Measurements from ENCODE around the gene MYADML2. TPM values are rescaled to one million over a fixed set of nuclear protein-coding genes. Genes with fewer than 3 reads are reported as not detected.

The MYADML2 gene
- total and polyA plus RNA-seq, 10 donors: not detected

GRCh38 chr17:81931557-81932332 lies 15.3 kb downstream of the MYADML2 start:
- no peaks in the 10 kb centered on the region for H3K9me3 ChIP-seq
- H3K27ac ChIP-seq: no peak overlapping the region
- no peak overlapping the region for H3K4me3 ChIP-seq
- TF ChIP-seq POLR2AphosphoS5 (IDR thresholded peaks at IDR 0.05): no peak
- no peak for TF ChIP-seq POLR2A (IDR thresholded peaks at IDR 0.05)
- TF ChIP-seq CTCF (IDR thresholded peaks at IDR 0.05 in 8 of 11, conservative IDR thresholded peaks at IDR 0.05 in 3 of 11): no peak
- peaks cover 2 to 27% (median 18%) of the 10 kb centered on the region in 6 donors for H3K4me1 ChIP-seq
- intact Hi-C loops (cut with DNase I; ENCODE audit: low total_unique reads): no loop called here
- H3K36me3 ChIP-seq: no peaks in the 10 kb centered on the region
- no peak for DNase-seq
- H3K27me3 ChIP-seq (replicated peaks in 1 of 7): peaks cover 0 to 80% (median 34%) of the 10 kb centered on the region in 7 donors
- WGBS, 5 donors: 43 to 59% (median 46%) methylated on average over 12 to 15 of the region's 15 CpGs

GRCh38 chr17:81931189-81931556 lies 15.9 kb downstream of the MYADML2 start:
- Histone ChIP-seq H3K9me3 (no peaks in the 10 kb centered on the region), H3K27me3 (replicated peaks in 1 of 7) (peaks cover 0 to 75% (median 34%) of the 10 kb centered on the region in 7 donors), H3K4me1 (peaks cover 1 to 27% (median 19%) of the 10 kb centered on the region in 6 donors), H3K27ac (no peak overlapping the region), H3K4me3 (no peak overlapping the region), H3K36me3 (no peaks in the 10 kb centered on the region)
- WGBS, 5 donors: 66 to 84% (median 79%) methylated on average over 10 to 13 of the region's 13 CpGs
- no peak for TF ChIP-seq POLR2AphosphoS5 (IDR thresholded peaks at IDR 0.05)
- no peak for TF ChIP-seq POLR2A (IDR thresholded peaks at IDR 0.05)
- TF ChIP-seq CTCF (IDR thresholded peaks at IDR 0.05 in 8 of 11, conservative IDR thresholded peaks at IDR 0.05 in 3 of 11): no peak
- DNase-seq: no peak
- intact Hi-C loops (cut with DNase I; ENCODE audit: low total_unique reads): no loop called here

- no peak for TF ChIP-seq CTCF (IDR thresholded peaks at IDR 0.05 in 8 of 11, conservative IDR thresholded peaks at IDR 0.05 in 3 of 11)
- TF ChIP-seq POLR2AphosphoS5 (IDR thresholded peaks at IDR 0.05): no peak
- no peak for TF ChIP-seq POLR2A (IDR thresholded peaks at IDR 0.05)
- Histone ChIP-seq H3K36me3 (no peaks in the 10 kb centered on the region), H3K9me3 (no peaks in the 10 kb centered on the region), H3K27ac (no peak overlapping the region), H3K27me3 (replicated peaks in 1 of 7) (peaks cover 0 to 70% (median 34%) of the 10 kb centered on the region in 7 donors), H3K4me1 (peaks cover 7 to 31% (median 26%) of the 10 kb centered on the region in 6 donors), H3K4me3 (no peak overlapping the region)
- 62 to 70% (median 66%) methylated on average over 17 to 20 of the region's 20 CpGs for WGBS, 5 donors
- intact Hi-C loops (cut with DNase I; ENCODE audit: low total_unique reads): no loop called here
- no peak for DNase-seq
Measured at GRCh38 chr17:81930142-81931125, 16.6 kb downstream of the MYADML2 start.
